HL-60/S4 (cell line): ENCODE measurements around the gene DYNLT4.

Experiments
- in situ Hi-C: fragments of 300-500 bp; cut with MboI; formaldehyde crosslinking; loops from 2 replicates; pipeline ENCODE4 v1.14.3; 2022; ENCODE audit warnings: low sequenced_read_pairs

Gene DYNLT4

DNA sequence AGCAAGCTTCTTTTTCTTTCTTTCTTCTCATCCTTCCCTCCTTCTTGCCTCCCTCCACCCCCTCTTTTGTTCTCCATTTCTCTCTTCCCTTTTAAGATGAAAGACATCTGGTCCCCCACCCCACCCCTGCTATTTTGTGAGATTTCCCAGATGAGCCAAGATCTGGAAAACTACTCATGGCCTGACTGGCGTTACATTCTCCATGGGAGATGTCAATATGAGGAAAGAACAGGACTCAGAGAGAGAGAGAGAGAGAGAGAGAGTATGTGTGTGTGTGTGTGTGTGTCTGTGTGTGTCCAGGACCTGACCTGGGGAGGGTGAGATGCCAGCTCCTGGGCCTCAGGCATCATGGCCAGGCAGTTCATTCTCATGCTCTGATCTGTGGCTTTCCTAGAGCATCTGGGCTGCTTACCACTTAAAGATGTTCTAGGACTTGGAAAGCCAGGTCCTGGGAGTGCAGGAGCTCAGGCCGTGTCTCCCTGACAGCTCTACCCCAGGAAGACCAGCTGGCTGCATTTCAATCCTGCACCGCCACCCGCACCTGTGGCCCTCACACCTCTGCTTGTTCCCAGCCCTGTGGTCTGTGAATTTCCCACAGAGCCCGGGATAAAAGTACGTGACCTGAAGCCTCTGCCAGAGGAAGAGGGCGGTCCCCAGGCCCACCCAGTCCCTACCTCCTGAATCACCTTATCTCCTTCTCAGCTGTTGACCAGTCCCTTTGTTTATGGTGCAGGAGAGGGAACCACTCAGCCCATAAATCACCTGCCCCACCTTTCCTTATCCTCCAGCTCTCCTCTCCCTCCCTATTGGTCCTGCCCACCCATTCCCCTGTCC lies 16.0 kb downstream of the DYNLT4 start:
- in situ Hi-C loops = loop anchor here (5.0 to 10.0 kb wide), 2 partner anchors 224 to 511 kb away; partner anchors contain the start of genes HECTD3 and UROD

DNA sequence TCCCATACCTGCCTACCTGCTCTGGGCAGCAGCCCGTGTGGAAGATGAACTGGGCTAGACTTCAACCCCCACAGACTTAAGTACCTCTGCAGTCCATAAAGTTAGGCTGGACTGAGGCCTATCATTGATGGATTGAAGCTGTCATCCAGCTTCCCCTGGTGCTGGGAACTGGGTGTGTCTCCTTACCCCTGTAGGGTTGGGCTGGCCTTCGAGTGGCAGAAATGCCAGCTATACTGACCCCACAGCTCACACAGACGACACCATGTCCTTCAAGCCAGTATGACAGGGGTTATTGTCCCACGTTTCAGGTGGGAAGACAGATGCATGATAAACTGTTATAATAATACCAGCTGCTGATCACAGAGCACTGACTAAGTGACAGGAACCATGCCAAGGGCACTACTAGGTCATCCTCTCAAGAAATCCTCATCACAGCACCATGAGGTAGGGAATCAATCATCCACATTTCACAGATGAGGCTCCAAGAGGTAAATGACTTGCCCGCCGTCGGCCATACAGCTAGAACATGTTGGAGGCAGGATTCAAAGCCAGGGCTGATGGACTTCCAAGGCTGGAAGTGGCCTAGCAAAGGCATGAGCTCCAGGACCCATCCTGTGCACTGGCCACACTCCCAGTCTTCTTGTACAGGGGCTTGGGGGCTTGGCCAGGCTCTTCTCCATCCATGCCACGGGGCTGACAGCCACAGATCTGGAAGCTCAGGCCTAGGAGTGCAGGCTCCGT lies 18.9 kb downstream of the DYNLT4 start, which contains the start of gene BEST4:
Gene BEST4 (minus strand): TSS at position 51 of the 741 bp plus-strand sequence. CDS start 465 bp downstream, outside the sequence.
- in situ Hi-C loops = no loop called here

DNA sequence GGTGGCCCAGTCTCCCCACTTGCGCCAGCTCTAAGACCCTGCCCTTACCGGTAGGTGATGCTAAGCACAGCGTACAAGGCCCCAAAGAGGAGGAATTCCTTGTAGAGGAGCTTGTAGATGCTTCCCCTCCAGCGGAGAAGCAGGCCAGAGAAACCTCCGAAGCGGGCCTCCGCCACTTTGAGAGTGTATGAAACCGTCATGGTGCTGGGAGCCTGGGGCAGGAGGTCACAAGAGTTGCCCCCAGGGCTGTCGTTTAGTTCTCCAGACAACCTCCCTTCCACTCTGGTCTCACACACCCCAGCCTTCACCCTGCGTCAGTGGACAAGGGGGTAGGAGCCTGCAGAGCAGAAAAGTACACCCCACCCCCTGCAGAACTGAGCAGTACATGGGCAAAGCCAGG lies 19.6 kb downstream of the DYNLT4 start:
- in situ Hi-C loops = no loop called here

DNA sequence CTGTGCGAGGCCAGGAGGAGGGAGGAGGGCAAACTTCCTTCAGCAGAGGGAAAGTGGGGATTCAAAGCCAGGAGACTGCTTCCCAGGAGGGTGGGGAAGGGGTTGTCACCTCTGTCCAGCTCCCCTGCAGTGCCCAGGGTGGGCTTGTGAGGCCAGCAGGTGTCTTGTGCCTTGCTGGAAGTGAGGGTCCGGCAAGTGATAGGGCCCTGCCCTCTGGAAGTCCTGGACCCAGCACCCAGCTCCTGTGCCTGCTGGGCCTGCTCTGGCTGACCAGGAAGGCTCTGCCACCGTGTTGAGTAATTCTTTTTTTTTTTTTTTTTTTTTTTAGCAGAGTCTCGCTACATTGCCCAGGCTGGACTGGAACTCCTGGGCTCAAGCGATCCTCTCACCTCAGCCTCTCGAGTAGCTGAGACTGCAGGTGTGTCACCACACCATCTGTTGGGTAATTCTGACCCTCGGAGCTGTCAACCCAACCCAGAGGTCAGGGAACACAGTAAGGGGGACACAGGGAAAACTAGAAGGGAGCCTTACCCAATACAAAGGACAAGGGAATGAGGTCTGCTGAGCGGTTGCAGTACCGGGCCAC lies 20.2 kb downstream of the DYNLT4 start:
- in situ Hi-C loops = no loop called here

DNA sequence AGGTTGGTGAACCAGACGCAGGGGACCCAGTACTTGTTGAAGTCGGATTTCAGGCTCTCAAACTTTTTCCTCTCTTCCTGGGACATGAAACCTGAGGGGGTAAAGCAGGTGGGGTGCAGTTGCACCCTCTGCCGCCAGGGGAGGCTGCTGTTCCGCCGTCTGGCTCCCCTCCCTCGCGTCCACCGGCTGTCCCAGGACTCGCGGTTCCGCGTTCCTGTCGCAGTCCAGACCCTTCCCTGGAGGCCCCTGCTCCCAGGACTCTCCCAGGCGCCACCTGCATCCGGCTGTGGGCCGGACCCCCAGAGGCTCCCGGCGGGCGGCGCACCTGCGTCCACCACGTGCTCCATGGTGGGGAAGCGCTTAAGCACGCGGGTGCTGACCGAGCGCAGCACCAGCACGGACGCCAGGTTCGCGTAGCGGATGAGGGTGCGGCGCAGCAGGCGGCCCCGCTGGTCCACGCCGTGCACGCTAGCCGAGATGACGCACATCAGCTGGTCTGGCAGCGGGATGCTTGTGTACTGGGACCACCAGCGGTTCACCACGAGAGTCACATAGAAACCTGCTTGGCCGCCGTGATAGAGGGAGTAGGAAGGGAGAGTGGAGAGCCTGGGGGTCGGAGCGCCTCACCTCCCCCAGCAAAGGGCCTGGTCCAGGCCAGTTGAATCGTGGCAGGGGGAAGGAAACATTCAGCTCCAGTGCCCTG lies 20.9 kb downstream of the DYNLT4 start:
- in situ Hi-C loops = no loop called here

DNA sequence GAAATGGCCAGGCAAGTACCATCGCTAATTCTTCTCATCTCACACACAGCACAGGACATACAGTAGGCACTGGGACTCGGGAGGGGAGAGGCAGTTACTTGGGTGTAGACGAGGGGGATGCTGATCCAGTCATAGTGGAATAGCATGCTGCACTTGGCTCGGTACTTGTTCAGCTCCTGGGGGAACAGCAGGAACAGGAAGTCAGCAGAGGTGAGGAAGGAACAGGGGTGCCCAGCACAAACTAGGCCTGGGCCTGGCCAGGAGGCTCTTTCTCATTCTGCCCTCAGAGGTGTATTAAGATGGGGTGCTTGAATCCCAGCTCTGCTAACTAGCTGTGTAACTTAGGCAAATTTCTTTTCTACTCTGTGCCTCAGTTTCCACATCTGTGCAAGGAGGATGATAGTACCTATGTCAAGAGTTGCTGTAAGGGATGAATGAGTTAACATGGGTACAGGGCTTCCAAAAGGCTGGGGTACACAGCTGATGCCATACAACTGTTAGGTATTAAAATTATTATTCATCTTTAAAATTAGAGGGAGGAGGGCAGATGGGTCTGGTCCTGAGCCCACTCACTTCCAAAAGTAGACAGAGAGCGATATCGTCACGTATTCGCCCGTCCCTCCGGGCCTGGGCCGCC lies 21.5 kb downstream of the DYNLT4 start:
- in situ Hi-C loops = no loop called here

DNA sequence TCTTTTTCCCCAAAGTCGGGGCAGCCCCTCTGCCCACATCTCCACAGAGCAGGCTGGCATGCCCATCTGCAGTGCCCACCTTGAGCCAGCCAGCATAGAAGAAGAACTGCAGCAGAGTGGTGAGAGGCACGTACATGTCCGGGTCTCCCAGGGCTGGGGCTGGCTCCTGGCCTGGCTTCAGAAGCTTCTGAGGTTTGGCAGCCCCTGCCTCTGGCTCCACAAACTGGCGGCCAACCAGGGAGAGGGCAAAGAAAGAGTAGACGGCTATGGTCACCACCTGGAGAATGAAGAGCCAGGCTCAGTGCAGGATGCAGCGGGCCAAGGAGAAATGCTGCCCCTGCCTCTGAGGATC lies 22.1 kb downstream of the DYNLT4 start:
- in situ Hi-C loops = no loop called here

DNA sequence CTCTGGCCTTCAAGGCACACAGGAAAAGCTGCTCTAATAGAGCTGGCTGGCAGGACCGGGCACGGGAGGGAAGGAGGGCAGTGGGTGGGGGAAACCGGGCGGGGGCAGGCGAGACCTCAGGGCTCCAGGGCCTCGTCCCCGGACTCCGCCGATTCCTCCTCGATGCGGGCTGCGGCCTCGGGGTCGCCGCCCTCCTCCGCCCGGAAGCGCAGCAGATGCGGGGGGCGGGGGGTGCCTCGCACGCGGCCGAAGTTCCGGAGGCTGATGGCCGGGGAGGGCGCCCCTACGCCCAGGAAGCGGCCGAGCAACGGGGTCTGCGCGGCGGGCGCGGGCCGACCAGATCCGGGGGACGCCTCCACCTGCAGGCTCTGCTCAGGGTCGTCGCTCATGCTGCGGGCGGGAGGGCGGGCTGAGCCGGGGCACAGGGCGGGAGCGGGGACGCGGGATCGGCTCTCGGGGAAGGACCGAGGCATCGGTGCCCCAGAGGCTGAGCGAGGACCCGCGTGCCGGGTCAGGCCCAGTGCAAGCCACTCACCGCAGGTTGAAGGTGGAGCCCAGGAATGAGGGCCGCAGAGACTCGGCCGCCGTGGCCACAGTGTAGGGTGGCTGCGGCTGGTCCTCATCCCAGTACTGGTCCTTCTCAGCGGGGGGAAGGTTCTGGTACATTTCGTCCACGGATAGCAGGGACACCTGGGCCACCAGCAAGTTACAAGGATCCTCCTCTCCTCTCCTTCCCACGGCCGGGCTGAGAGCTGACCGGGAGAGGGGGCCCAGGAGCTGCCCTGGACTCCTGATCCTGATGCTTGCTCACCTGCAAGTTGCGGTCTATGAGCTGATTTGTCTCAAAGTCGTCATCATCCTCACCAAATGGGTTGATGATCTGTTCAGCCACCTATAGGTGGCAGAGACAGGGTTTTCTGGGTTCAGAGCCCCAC lies 22.8 kb downstream of the DYNLT4 start:
- in situ Hi-C loops = no loop called here

DNA sequence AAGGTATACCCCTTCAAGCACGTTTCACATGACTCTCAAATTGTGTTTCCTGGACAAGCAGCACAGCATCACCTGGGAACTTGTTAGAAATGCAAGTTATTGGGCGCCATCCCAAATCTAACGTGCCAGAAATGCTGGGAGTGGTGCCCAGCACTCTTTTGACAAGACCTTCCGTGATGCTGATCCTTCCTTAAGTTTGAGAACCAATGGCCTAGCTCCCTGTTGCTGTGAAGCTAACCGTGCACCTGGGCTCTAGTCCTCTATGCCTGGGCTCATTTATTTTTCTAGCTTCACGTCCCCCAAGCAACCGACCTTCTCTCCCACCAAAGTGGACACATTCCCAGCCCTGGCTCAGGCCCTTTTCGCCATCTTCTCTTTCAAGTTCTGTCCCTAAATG lies 23.5 kb downstream of the DYNLT4 start:
- in situ Hi-C loops = no loop called here

DNA sequence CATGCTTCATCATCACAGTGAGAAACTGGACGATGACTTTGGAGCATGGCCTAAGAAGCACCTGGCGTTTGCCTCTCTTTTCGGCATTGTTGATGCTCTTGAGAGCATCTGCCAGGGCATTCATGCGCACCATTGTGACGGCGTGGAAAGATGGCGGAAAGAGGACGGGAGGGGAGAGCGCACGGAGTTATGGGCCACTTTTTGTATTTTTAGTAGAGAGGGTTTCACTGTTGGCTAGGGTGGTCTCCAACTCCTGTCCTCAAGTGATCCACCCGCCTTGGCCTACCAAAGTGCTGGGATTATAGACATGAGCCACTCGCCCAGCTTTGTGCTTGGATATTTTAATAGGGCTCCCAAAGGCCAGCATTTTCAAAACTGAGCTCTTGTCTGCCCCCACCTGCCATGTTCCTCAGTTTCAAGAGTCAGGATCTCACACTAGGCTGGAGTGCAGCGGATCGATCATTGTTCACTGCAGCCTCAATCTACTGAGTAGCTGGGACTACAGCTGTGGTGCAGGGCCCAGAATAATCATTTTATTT lies 26.5 kb downstream of the DYNLT4 start:
- in situ Hi-C loops = no loop called here

DNA sequence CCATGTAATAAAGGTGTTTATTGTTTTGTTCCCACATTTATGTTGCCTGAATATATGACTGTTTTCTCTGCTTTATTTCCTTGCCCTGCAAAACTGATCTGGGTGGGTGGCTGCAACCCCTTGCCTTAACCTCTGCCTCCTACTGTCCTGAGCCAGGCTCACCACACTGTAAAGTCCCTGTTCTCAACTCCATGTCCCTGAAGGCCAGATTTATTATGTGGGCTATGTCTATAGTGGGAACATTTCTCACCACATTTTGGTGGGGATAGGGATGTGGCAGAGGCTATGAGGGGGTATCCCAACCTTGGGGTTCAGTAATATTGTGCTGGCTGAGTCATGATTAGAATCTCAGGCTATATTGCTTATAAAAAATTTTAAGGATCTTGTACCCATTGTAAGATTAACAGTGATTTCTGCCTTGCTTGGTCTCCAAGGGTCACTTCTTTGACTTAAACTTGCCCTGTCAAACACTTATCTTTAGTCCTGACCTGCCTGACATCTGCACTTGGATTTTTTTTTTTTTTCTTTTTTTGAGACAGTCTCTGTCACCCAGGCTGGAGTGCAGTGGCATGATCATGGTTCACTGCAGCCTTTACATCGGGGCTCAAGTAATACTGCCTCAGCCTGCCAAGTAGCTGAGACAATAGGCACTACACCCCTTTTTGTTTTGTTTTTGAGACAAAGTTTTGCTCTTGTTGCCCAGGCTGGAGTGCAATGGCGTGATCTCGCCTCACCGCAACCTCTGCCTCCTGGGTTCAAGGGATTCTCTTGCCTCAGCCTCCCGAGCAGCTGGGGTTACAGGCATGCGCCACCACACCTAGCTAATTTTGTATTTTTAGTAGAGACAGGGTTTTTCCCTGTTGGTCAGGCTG lies 28.2 kb downstream of the DYNLT4 start:
- in situ Hi-C loops = no loop called here

DNA sequence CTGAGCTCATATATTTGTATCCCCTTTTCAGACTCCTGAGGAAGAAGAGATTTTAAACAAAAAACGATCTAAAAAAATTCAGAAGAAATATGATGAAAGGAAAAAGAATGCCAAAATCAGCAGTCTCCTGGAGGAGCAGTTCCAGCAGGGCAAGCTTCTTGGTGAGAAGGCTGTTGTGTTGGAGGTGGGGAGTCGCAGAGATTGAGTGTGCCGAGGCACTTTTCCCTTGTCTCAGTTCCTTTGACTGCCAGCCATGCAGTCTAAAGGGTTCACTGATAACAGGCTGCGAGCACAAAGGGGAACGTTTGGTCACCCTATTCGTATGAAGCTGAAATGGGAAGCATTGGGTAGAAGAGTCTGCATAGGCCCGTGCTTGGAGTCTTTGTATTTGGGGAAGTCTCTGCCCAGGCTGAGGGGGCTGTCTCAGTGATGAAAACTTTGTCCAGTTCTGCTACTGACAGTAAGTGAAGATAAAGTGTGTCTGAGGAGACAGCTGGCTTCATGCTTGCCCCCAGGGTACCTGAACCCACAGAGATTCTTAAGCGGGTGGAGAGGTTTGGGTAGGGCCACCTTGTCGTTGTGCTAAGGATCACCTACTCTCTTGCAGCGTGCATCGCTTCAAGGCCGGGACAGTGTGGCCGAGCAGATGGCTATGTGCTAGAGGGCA lies 29.0 kb downstream of the DYNLT4 start:
- in situ Hi-C loops = no loop called here

DNA sequence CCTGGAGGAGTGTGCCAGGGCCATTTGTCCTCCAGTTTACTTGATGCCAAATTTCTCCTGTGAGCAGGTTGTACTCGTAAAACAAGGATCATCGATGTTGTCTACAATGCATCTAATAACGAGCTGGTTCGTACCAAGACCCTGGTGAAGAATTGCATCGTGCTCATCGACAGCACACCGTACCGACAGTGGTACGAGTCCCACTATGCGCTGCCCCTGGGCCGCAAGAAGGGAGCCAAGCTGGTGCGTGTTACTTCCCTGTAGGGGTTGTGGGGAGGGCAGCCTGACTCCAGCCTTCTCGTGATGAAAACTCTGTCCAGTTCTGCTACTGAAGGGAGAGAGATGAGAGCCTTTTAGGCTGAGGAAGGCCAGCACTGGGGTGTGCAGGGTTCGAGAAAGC lies 29.6 kb downstream of the DYNLT4 start:
- in situ Hi-C loops = no loop called here

DNA sequence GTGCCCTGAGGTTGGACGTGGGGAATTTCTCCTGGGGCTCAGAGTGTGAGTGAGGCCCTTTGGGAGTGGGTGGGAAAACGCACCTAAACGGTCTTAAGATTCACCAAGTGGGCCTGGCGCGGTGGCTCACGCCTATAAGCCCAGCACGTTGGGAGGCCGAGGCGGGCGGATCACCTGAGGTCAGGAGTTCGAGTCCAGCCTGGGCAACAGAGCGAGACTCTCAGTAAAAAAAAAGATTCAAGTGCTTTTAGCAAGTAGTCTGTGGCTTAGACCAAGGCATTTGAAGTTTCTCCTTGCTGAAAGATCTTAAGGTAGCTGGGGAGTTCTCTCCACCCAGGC lies 30.5 kb downstream of the DYNLT4 start:
- in situ Hi-C loops = no loop called here

DNA sequence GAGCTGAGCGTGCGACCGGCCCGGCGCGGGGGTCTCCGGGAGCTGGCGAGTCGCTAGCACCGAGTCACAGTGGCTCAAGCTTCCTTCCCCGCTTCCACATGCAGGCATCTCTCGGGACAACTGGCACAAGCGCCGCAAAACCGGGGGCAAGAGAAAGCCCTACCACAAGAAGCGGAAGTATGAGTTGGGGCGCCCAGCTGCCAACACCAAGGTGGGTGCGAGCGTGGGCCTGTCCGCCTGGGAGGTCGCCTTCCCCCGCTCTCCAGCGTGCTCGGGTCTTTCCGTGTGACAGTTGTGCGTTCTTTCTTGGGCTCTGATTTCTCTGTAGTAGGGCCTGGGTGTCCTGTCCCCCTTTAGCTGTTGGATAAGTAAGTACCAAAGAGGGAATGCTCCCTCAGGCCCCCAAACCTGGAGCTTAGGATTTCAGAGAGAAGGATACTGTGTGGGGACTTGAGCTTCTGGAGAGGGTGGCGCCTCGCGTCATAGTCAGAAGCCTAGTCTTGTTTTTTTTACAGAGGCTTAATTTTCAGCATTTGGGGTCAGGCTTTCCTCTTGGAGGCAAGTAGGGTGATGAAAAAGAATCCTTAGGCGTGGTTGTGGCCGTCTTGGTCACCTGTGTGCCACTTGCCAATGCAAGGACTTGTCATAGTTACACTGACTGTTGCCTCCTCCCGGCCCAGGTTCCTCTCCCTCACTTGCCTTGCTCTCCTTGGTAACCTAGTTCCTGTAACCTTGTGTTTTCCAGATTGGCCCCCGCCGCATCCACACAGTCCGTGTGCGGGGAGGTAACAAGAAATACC lies 31.0 kb downstream of the DYNLT4 start:
- in situ Hi-C loops = no loop called here

DNA sequence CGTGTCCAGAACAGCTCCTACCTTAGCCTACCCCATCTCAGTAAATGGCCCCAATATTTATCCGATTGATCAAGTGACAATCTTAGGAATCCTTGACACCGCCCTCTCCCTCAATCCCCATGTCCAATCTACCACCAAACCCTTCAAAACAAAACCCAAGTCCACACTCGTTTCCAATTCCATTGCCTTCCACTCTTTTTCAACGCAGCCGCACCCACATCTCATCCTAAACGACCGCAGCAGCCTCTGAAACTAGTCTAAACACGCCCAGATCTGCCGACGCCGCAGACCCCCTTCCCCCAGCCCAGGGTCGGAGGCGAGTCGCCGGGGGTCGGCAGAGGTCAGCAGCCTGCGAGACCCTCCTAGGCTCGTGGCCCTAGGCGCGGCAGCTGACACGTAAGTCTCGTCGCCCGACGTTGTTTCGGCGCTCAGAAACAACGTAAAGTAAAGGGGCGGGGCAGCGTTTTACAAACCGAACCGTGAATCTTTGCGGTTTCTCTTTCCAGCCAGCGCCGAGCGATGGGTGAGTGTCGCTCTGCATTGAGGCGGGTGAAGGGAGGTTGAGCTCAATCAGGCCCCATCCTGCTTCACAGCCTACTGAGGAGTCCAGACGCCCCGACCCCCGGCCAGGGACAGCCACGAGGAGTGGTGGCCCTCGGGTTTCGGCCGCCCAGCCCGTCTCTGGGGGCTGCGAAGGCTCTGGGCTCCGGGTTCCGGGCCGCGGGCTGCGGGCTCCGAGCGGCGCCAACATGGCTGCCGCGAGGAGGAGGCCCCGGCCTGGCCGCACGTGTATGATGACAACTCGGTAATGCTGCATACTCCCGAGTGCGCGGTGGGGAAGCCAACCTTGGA lies 31.8 kb downstream of the DYNLT4 start, which contains the start of gene RPS8:
Gene RPS8 (plus strand): TSS at position 463 of the 852 bp plus-strand sequence. CDS start 57 bp downstream, at position 520.
- in situ Hi-C loops = no loop called here
